GM12801 (cell line): ENCODE results near the gene COLEC11.

Experiments used
- TF ChIP-seq, protein P1 (sequence below): IDR thresholded peaks from one replicate; pipeline ENCODE4 v1.5.1; 2011; ENCODE audit warnings: control low read depth; ENCODE audit not compliant: insufficient read length; ENCODE audit errors: extremely low read depth

COLEC11 gene

DNA sequence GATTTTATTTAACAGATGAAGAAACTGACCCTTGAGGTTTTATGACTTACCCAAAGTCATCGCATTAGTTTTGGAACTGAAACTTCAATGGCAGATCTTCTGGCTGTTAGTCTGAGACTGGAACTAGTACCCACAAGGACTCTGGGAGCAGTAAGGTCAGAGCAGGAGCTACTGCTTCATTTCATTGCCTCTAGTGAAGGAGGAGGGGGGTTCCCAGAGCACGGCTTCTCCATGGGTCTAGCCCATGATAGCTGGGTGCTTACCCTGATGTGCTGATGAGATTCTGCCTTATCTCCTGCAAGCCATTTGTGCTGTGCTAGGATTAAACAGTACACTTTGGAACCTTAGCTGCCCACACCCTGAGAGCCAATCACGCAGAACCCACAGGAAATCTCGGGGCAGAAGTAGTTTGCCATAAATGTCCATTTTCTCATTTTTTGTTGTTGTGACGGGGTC, 31.4 kb upstream of the COLEC11 start:
- TF ChIP-seq, protein P1, sequence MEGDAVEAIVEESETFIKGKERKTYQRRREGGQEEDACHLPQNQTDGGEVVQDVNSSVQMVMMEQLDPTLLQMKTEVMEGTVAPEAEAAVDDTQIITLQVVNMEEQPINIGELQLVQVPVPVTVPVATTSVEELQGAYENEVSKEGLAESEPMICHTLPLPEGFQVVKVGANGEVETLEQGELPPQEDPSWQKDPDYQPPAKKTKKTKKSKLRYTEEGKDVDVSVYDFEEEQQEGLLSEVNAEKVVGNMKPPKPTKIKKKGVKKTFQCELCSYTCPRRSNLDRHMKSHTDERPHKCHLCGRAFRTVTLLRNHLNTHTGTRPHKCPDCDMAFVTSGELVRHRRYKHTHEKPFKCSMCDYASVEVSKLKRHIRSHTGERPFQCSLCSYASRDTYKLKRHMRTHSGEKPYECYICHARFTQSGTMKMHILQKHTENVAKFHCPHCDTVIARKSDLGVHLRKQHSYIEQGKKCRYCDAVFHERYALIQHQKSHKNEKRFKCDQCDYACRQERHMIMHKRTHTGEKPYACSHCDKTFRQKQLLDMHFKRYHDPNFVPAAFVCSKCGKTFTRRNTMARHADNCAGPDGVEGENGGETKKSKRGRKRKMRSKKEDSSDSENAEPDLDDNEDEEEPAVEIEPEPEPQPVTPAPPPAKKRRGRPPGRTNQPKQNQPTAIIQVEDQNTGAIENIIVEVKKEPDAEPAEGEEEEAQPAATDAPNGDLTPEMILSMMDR, result no peak

DNA sequence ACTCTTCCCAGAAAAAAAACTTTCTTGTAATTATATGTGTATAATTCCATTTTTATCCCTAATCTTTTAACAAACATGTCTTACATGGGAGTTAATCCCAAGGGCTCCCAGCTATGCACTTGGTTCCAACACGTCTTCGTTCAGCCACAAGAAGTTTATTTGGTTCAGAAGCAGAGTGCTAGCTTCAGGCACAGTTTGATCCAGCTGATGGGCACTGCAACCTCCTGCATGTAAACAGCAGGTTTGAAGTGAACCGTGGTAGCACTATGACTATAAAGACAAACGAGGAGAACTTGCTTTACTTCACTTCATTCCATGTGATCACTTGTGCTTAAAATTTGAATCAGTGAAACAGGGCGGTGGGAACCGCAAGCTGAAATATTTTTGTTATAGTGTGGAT, 29.8 kb upstream of the COLEC11 start:
- TF ChIP-seq, protein P1, result no peak

DNA sequence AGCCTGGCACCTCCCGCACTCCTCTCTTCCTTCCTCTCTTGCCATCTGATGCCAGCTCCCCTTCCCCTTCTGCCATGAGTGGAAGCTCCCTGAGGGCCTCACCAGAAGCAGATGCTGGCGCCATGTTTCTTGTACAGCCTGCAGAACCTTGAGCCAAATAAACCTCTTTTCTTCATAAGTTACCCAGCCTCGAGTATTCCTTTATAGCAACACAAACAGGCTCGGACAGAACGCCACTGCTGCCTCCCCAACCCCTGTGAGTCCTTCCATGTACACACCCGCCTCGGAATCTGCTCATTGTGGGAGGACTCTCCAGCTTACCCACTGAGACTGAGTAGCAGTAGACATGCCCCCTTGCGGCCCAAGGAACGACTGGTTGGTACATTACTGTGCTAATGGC, 28.1 kb upstream of the COLEC11 start:
- TF ChIP-seq, protein P1, result no peak

DNA sequence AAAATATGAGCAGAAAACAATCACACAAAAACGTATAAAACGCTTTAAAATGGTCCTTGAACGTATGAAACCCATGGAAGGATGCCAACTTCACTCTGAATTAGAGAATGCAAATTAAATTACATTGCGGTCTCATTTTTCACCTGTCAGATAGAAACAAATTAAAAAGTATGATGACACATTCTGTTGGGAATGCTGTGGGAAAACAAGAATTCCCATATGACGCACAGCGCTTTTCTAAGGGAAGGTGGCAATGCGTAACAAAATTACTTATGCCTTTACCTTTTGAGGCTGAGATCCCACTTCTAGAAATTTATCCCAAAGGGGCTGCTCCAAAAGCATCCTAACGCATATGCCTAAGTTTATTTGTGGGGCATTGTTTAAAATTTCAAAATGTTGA, 23.6 kb upstream of the COLEC11 start:
- TF ChIP-seq, protein P1, result no peak

DNA sequence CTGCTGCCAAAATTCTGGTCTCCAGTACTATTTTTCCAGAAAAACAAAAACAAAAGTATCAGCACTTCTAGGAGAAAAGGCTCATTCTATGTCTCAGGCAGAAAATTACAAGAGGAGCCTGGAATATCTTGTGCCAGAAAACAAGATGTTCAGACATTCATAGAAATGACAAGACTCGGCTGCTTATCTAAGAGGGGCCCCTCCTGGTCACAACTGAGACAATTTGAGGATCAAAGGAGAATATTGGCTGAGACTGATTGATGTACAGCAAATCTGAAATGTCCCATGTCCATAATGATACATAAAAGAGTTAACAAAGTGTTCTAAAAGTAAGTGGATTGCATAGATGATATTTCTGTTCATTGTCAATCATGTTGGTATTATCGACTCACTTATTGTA, 22.3 kb upstream of the COLEC11 start:
- TF ChIP-seq, protein P1, result no peak

DNA sequence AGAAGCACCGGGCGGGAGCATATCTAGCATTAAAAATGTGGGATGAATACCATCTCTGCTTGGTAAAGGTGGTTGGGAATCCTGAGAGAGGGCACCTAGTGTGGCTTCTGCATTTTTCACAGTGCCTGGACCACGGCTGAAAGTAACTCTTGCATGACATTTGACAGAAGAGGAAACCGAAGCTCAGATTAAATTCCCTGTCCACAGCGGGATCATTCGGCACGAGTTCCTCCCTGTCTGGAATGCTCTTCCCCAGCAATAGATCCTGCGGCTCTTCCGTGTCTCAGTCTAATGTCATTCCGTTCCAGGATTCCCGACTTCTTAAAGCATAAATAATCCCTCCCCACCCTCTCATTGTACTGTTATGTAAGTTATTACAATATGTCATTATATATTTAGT, 20.8 kb upstream of the COLEC11 start:
- TF ChIP-seq, protein P1, result no peak

DNA sequence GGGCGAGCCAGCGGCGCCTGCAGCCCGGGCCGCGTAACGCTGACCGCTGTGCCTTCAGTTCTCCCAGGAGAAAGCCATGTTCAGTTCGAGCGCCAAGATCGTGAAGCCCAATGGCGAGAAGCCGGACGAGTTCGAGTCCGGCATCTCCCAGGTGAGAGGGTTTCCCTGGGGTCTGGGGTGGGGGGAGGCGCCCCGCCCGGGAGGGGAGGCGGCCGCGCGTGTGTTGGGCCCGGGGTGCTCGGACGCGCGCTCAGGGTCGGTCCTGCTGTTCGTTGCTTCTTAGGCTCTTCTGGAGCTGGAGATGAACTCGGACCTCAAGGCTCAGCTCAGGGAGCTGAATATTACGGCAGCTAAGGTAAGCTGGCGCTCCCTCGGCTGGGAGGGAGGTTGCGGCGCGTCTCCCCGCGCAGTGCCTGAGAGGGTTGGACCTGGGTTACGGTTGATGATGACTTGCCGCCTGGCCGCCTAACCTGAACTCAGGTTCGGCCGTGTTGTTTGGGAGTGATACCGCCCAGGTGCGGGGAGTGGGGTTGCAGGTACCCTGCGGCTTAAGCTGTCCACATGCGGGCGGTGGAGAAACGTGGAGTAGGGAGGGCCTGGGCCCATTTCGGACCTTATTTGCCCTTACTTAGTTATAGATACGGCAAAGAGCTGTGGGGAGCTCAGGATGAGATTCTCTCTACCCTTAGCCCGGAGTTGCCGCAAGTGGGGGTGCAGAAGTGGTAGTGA, 19.2 kb upstream of the COLEC11 start:
- TF ChIP-seq, protein P1, result no peak

DNA sequence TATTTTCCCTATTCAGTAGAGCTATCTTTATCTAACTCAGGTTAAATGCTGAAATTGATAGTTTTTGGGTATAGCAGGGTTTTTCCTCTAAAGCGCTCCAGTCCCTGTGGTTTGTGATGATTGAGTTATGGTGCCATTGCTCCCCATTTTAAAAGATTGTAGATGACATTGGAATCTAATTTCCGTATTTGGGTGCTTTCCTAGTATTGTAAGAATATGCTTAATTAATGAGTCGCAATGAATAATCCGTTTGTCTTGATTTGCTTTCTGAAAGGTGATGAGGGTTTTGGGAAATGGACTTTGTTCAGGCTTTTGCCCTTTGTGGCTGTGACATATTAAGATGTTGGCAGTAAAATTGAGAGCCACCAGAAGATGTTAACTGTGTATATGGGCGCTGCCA, 15.9 kb upstream of the COLEC11 start:
- TF ChIP-seq, protein P1, result no peak
